Subcutaneous adipose tissue (tissue), 4 donors: ENCODE measurements around the gene NSUN3. TPM values are rescaled to one million over a fixed set of nuclear protein-coding genes. Genes with fewer than 3 reads are reported as not detected.

Source experiments
- total RNA-seq, 4 donors: library from RNA; depleted of rRNA; stranded (reverse); fragments of >200 nt; gene quantifications; one replicate each; pipeline ENCODE4 v1.1.0, GENCODE V29; 2016
- TF ChIP-seq, protein P1 (sequence below): fragments of 450-650 bp; IDR thresholded peaks from one replicate; pipeline ENCODE4 v1.5.1; 2016; ENCODE audit warnings: low read depth, mild to moderate bottlenecking, control low read depth, antibody characterized with exemption, moderate library complexity

The NSUN3 gene
- total RNA-seq, 4 donors from 2014 or later = 8.7 to 11.0 (median 11.0) TPM

DNA sequence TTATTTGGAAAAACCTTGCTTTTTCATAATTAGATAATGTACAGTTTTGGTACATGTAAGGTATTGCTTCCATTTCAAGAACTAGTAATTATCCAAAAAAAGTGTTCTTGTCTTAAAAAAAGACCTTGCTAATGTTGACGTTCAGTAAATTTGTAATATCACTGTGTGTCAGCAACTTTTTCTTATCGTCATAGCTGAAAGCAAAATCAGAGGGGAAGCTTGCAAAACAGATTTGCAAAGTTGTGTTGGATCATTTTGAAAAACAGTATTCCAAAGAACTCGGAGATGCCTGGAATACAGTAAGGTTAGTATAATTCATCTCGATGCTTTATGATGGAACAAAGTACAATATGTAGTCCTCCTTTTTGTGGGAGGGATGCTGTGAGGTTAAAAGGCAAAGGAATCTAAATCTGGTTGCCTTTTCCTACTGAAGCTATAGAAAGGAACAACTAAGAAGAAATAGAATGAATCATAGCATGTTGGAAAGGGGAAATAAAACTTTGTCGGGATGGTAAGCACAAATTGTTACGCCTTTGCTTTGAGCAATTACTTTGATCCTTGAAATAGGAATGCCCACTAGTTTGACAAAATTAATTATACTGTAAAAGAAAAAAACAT lies 1.5 kb downstream of the NSUN3 start:
- TF ChIP-seq, protein P1, sequence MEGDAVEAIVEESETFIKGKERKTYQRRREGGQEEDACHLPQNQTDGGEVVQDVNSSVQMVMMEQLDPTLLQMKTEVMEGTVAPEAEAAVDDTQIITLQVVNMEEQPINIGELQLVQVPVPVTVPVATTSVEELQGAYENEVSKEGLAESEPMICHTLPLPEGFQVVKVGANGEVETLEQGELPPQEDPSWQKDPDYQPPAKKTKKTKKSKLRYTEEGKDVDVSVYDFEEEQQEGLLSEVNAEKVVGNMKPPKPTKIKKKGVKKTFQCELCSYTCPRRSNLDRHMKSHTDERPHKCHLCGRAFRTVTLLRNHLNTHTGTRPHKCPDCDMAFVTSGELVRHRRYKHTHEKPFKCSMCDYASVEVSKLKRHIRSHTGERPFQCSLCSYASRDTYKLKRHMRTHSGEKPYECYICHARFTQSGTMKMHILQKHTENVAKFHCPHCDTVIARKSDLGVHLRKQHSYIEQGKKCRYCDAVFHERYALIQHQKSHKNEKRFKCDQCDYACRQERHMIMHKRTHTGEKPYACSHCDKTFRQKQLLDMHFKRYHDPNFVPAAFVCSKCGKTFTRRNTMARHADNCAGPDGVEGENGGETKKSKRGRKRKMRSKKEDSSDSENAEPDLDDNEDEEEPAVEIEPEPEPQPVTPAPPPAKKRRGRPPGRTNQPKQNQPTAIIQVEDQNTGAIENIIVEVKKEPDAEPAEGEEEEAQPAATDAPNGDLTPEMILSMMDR = no peak

DNA sequence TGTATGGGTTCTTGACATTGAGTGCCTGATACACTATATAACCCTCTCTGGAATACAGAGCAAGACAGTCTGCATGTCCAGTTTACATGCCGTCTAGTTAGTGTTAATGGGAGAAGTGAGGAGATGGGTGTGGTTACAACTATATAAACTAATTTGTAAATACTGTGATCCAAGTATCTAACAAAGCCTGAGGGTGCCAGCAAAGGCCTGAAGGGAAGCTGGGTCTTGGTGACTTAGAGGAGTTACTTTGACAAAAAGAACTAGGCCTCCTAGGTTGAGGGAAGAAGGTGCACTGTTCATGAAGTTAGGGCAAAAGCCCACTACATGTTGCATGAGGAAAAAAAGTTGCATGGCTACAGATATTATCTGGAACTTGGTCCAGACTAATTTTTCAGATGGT lies 2.3 kb downstream of the NSUN3 start:
- TF ChIP-seq, protein P1 = no peak

DNA sequence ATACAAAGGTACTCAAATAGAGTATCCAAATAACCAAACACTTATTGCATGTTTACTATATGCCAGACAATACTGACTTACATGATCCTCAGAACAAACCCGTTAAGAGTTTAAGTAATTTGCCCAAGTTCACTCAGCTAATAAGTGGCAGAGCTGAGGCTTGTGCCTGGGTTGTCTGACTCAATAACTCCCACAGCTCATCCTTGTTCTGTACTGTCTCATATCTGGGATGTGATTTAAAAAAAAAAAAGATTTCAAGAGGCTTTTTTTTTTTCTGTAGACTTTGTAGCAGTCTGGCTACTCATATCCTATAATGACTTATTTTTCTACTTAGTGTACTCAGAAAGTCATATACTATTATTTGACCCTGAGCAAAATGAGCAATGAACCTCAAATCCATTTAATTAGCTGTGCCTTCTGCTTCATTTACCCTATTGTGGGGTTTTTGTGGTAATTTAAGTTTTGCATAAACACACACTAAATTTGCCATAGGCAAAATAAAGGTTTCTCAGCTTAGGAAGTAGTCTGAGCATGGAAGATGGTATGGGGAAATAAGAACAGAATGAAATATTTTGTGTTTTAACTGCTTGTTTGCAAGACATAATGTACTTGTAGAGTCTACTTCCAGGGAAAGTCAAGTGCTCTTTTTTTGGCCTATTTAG lies 3.1 kb downstream of the NSUN3 start:
- TF ChIP-seq, protein P1 = no peak

DNA sequence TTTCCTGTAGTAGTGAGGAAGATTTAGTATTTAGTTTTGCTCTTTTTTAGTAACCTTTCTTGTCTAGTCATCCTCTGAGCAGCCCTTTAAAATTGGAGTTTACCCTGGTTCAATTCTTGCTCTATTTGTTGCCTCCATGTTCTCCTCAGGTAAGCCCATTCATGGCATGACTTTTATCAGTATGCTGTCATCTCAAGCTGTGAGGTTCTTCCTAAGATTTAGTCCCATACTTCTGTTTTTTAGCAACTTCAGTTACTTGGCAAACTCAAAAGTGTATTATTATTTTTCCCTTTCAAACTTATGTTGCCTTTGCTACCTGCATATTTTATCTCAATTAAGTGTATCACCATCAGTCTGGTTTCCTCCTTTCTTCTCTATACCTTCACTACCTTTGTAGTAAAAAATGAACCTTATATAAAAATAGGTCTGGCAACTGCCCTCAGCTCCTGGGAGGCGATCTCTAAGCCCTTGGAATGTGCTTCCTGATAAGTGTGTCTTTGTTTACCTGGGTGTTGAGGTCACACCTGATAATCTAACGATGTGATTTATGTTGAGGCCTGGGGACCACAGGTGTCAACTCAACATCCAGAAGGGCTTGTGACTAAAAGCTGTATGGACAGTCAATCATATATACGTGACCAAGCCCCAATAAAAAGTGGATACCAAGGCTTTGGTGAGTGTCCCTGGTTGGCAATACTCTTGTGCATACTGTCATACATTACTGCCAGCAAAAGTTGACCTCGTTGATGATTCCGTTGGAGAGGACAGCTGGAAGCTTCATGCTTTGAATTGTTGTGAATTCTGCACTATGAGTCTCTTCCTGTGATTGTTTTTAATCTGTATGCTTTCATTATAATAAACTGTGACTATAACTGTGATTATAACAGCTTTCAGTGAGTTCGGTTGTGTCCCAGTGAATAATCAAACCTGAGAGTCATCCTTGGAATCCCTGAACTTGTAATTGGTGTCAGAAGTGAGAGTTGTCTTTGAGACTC lies 3.9 kb downstream of the NSUN3 start:
- TF ChIP-seq, protein P1 = no peak

DNA sequence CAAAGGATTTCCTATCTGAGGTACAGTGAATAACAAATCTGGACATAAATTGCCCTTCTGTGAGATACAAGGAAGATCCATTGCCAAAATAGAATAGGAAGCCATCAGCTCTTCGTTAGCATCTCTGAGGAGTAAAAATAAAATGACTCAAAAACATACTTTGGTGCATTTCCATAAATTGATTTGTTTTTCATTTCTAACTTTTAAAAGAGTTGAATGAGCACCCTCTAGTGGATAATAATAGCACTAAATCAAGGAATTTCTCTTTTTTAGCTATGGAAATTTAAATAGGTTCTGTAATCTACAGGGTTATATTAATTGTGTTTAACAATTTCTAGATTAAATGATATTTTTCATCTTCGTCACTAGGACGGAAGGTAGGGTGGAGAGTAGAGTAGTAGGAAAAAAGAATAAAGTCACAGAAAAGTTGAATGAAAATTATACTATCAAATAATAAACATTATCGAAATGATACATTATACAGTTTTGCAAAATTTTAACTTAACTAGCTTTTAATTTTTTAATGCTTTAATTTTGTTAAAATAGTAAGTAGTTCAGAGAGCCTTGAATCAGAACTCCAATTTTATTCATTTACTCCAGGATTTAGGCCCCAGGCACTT lies 6.4 kb downstream of the NSUN3 start:
- TF ChIP-seq, protein P1 = no peak

DNA sequence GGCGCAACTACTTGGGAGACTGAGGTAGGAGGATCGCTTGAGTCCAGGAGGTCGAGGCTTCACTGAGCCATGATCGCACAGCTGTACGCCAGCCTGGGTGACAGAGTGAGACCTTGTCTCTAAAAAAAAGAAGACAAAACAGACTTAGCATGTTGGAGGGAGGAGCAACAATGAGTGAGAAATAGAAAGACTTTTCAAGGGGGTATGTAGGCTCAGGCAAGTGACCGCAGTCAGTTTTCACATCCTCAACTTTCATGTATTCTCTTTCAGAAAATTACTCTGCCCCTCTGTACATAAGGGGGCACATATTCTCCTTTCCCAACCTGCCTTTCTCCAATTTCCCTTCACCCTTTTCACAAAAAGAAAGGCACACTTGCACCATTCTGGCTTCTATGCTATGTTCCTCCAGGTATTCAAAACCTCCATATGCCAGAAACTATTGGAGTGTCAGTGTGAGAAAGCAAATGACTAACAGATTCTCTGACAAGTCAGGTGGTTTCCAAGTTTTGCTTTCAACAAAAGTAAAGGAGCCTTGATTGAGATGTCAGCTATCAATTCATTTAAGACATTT lies 7.6 kb downstream of the NSUN3 start:
- TF ChIP-seq, protein P1 = no peak
